Measurements from ENCODE around the gene CPA1. TPM values are rescaled to one million over a fixed set of nuclear protein-coding genes. Genes with fewer than 3 reads are reported as not detected.

Gene CPA1
- total and polyA plus RNA-seq, 2 of the 13 experiments (the other 11 are each of a cell fraction or from before 2014, with no cell fraction given): 0.20 to 0.58 TPM

- ChIA-PET CTCF (ENCODE audit: low intra/inter-chr PET ratio, low total read pairs) (no interaction called here), POLR2A (no interaction called here)
- Histone ChIP-seq H3K27me3 (ENCODE audit: control insufficient read depth in 1 of 2, insufficient read depth in 2 of 2, low read length in 2 of 2) (no peaks in the 10 kb centered on the region), H3K4me1 (ENCODE audit: insufficient read depth, low read length) (no peaks in the 10 kb centered on the region), H3K79me2 (ENCODE audit: insufficient read depth, low read length) (no peaks in the 10 kb centered on the region), H2AFZ (ENCODE audit: low read length) (no peak overlapping the region), H3K27ac (ENCODE audit: extremely low read length, insufficient read depth, low read length) (no peak overlapping the region), H3K9ac (ENCODE audit: insufficient read depth, low read depth, low read length) (no peak overlapping the region), H3K4me2 (ENCODE audit: low read depth, low read length) (no peak overlapping the region), H4K20me1 (ENCODE audit: insufficient read depth, low read length) (no peaks in the 10 kb centered on the region), H3K9me3 (ENCODE audit: low read length) (no peaks in the 10 kb centered on the region), H3K4me3 (replicated peaks in 1 of 3; ENCODE audit: insufficient read depth in 1 of 3, low read depth in 2 of 3, low read length in 3 of 3) (no peak overlapping the region), H3K36me3 (replicated peaks in 1 of 2; ENCODE audit: control insufficient read depth in 1 of 2, insufficient read depth in 2 of 2, low read length in 2 of 2) (no peaks in the 10 kb centered on the region)
- ATAC-seq (no peak), FAIRE-seq (no peak), DNase-seq (ENCODE audit: low spot score) (no peak)
- no TSS peak for BruUV-seq (replicated peaks)
- WGBS (ENCODE audit: low lambda C conversion rate): 92% methylated on average over 4 of the region's 4 CpGs
- intact Hi-C loops (cut with micrococcal nuclease; ENCODE audit: unreplicated experiment): no loop called here
- TF ChIP-seq THAP8 (CRISPR knock-in tag; IDR thresholded peaks at IDR 0.05; ENCODE audit: borderline replicate concordance) (no peak), TRIM24 (CRISPR knock-in tag; IDR thresholded peaks at IDR 0.05) (no peak), ZNF883 (CRISPR knock-in tag; IDR thresholded peaks at IDR 0.05; ENCODE audit: not compliant biosample characterization) (no peak), ZNF512B (CRISPR knock-in tag; IDR thresholded peaks at IDR 0.05; ENCODE audit: borderline replicate concordance) (no peak)
- in situ Hi-C loops (cut with HindIII; ENCODE audit: extremely low pct_ligation_motif_present, low pct_unique_long_range_greater_than_20kb): no loop called here
These were observed 32.9 kb downstream of the CPA1 start for GRCh38 chr7:130413201-130413600.

- Histone ChIP-seq H3K27me3 (ENCODE audit: control insufficient read depth in 1 of 2, insufficient read depth in 2 of 2, low read length in 2 of 2) (no peaks in the 10 kb centered on the region), H3K4me3 (replicated peaks in 1 of 3; ENCODE audit: insufficient read depth in 1 of 3, low read depth in 2 of 3, low read length in 3 of 3) (no peak overlapping the region), H3K9ac (ENCODE audit: insufficient read depth, low read depth, low read length) (no peak overlapping the region), H3K36me3 (replicated peaks in 1 of 2; ENCODE audit: control insufficient read depth in 1 of 2, insufficient read depth in 2 of 2, low read length in 2 of 2) (no peaks in the 10 kb centered on the region), H3K4me1 (ENCODE audit: insufficient read depth, low read length) (no peaks in the 10 kb centered on the region), H4K20me1 (ENCODE audit: insufficient read depth, low read length) (no peaks in the 10 kb centered on the region), H3K9me3 (ENCODE audit: low read length) (no peaks in the 10 kb centered on the region), H3K79me2 (ENCODE audit: insufficient read depth, low read length) (no peaks in the 10 kb centered on the region), H3K27ac (ENCODE audit: extremely low read length, insufficient read depth, low read length) (no peak overlapping the region), H2AFZ (ENCODE audit: low read length) (no peak overlapping the region), H3K4me2 (ENCODE audit: low read depth, low read length) (no peak overlapping the region)
- DNase-seq (ENCODE audit: low spot score): no peak
- intact Hi-C loops (cut with micrococcal nuclease; ENCODE audit: unreplicated experiment): no loop called here
- no peak for ATAC-seq
- POLR2A ChIA-PET: no interaction called here
- FAIRE-seq: no peak
- no TSS peak for BruUV-seq (replicated peaks)
- in situ Hi-C loops (cut with HindIII; ENCODE audit: extremely low pct_ligation_motif_present, low pct_unique_long_range_greater_than_20kb): no loop called here
- CTCF ChIA-PET (ENCODE audit: low intra/inter-chr PET ratio, low total read pairs): no interaction called here
- TF ChIP-seq ZNF616 (CRISPR knock-in tag; IDR thresholded peaks at IDR 0.05; ENCODE audit: low read depth) (no peak), ZNF343 (CRISPR knock-in tag; IDR thresholded peaks at IDR 0.05) (no peak), FOXK2 (IDR thresholded peaks at IDR 0.05) (no peak), PHF8 (CRISPR knock-in tag; IDR thresholded peaks at IDR 0.05) (no peak), ZNF276 (CRISPR knock-in tag; IDR thresholded peaks at IDR 0.05; ENCODE audit: low read depth) (no peak), PHF21A (CRISPR knock-in tag; IDR thresholded peaks at IDR 0.05) (no peak), ZSCAN22 (CRISPR knock-in tag; IDR thresholded peaks at IDR 0.05) (no peak), ZNF101 (CRISPR knock-in tag; IDR thresholded peaks at IDR 0.05; ENCODE audit: borderline replicate concordance, low read depth) (no peak), KDM5B (CRISPR knock-in tag; IDR thresholded peaks at IDR 0.05; ENCODE audit: borderline replicate concordance) (no peak)
These were observed 34.7 kb downstream of the CPA1 start for GRCh38 chr7:130415006-130415405.
